Tibial nerve (tissue), 4 donors: ENCODE measurements around the gene ABLIM3. TPM values are rescaled to one million over a fixed set of nuclear protein-coding genes. Genes with fewer than 3 reads are reported as not detected.

Experiments
- DNase-seq, 2 donors: peaks; one replicate each; pipeline ENCODE4 v3.0.0-alpha.2; 2019; ENCODE audit warnings: low spot score in 2 of 2
- H3K27ac ChIP-seq, 4 donors: fragments of 200-600 bp; sonication (generic) in 3 of 4; one replicate each; pipeline ENCODE4 v1.5.1; 2017 to 2019; ENCODE audit warnings: mild to moderate bottlenecking in 1 of 4
- H3K27me3 ChIP-seq, 2 donors: fragments of 200-600 bp; sonication (generic) in 1 of 2; one replicate each; pipeline versions ENCODE4 v1.5.1 to v1.6.0; 2017 to 2019
- H3K36me3 ChIP-seq, 3 donors: fragments of 200-600 bp; sonication (generic); one replicate each; pipeline ENCODE4 v1.5.1; 2018 to 2019
- H3K4me1 ChIP-seq, 4 donors: fragments of 200-600 bp; sonication (generic) in 3 of 4; one replicate each; pipeline ENCODE4 v1.5.1; 2017 to 2019
- H3K4me3 ChIP-seq, 4 donors: fragments of 200-600 bp; sonication (generic) in 3 of 4; one replicate each; pipeline ENCODE4 v1.5.1; 2017 to 2019; ENCODE audit warnings: mild to moderate bottlenecking in 1 of 4, moderate library complexity in 1 of 4
- H3K9me3 ChIP-seq, 4 donors: fragments of 200-600 bp; sonication (generic) in 3 of 4; one replicate each; pipeline ENCODE4 v1.5.1; 2017 to 2019
- EP300 ChIP-seq, 2 donors: sonication (generic); formaldehyde crosslinking; IDR thresholded peaks; one replicate each; pipeline ENCODE4 v1.6.1; 2017; ENCODE audit warnings: antibody characterized with exemption in 2 of 2, mild to moderate bottlenecking in 1 of 2
- POLR2A ChIP-seq, 2 donors: fragments of 450-650 bp; IDR thresholded peaks; one replicate each; pipeline ENCODE4 v1.6.1; 2017; ENCODE audit warnings: antibody characterized with exemption in 2 of 2, mild to moderate bottlenecking in 2 of 2, moderate library complexity in 2 of 2
- WGBS, 2 donors: methylation state at CpG; one replicate each; pipeline ENCODE4 v1.1.5; 2018; 5-methylcytosine and 5-hydroxymethylcytosine counted together
- total RNA-seq, 4 donors: library from RNA; depleted of rRNA; stranded (reverse); fragments of >200 nt; gene quantifications; one replicate each; pipeline ENCODE4 v1.1.0, GENCODE V29; 2016
- TF ChIP-seq, protein P1 (sequence below), 5 experiments: fragments of 200-600 bp in 3 of 5; fragments of 450-650 bp in 2 of 5; sonication (generic) in 3 of 5; IDR thresholded peaks; one replicate each; pipeline ENCODE4 v1.5.1; 2016 to 2019; ENCODE audit warnings: antibody characterized with exemption in 5 of 5, mild to moderate bottlenecking in 3 of 5, moderate library complexity in 2 of 5

Gene ABLIM3
- total RNA-seq, 4 donors from 2014 or later = 50.3 to 75.3 (median 52.3) TPM

GRCh38 chr5:149297340-149298025 lies 156.2 kb downstream of the ABLIM3 start:
- 71 to 81% methylated on average over 5 of the region's 5 CpGs for WGBS, 2 donors
- H3K9me3 ChIP-seq = no peaks in the 10 kb centered on the region
- peaks cover 0 to 42% (median 2%) of the 10 kb centered on the region in 4 donors for H3K4me1 ChIP-seq
- DNase-seq = no peak
- peak overlapping the region in 1 of 4 donors; percentile 28 for H3K27ac ChIP-seq
- H3K27me3 ChIP-seq = no peaks in the 10 kb centered on the region
- H3K36me3 ChIP-seq = peaks cover 0 to 36% (median 0%) of the 10 kb centered on the region in 3 donors
- TF ChIP-seq POLR2A (IDR thresholded peaks at IDR 0.05) = no peak
- TF ChIP-seq EP300 (IDR thresholded peaks at IDR 0.05) = no peak
- TF ChIP-seq, protein P1, sequence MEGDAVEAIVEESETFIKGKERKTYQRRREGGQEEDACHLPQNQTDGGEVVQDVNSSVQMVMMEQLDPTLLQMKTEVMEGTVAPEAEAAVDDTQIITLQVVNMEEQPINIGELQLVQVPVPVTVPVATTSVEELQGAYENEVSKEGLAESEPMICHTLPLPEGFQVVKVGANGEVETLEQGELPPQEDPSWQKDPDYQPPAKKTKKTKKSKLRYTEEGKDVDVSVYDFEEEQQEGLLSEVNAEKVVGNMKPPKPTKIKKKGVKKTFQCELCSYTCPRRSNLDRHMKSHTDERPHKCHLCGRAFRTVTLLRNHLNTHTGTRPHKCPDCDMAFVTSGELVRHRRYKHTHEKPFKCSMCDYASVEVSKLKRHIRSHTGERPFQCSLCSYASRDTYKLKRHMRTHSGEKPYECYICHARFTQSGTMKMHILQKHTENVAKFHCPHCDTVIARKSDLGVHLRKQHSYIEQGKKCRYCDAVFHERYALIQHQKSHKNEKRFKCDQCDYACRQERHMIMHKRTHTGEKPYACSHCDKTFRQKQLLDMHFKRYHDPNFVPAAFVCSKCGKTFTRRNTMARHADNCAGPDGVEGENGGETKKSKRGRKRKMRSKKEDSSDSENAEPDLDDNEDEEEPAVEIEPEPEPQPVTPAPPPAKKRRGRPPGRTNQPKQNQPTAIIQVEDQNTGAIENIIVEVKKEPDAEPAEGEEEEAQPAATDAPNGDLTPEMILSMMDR (IDR thresholded peaks at IDR 0.05) = no peak
- no peak overlapping the region for H3K4me3 ChIP-seq

DNA sequence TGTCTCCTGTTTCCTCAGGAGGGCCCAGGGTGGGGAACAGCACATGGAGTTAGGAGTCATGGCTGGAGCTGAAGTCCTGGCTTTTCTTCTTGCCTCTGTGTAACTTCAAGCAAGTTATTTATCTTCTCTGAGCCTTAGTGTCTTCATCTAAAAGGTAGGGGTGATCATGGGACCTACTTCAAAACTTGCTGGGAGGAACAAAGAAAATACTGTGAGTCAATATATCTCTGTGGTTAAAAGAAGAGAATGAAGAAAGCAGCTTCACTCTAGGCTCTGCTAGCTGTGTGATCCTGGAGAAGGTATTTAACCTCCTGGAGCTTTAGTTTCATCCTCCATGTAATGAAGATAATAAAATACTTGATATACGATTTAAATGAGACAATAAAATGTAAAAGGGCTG lies 156.9 kb downstream of the ABLIM3 start:
- TF ChIP-seq, protein P1 (IDR thresholded peaks at IDR 0.05) = no peak
- TF ChIP-seq EP300 (IDR thresholded peaks at IDR 0.05) (no peak), POLR2A (IDR thresholded peaks at IDR 0.05) (no peak)
- peak overlapping the region in 1 of 4 donors; percentile 28 for H3K27ac ChIP-seq
- WGBS, 2 donors = 59 to 62% methylated on average over 1 of the region's 1 CpG
- H3K4me3 ChIP-seq = no peak overlapping the region
- no peak for DNase-seq
- peaks cover 0 to 43% (median 0%) of the 10 kb centered on the region in 3 donors for H3K36me3 ChIP-seq
- H3K9me3 ChIP-seq = no peaks in the 10 kb centered on the region
- peaks cover 0 to 42% (median 2%) of the 10 kb centered on the region in 4 donors for H3K4me1 ChIP-seq
- H3K27me3 ChIP-seq = no peaks in the 10 kb centered on the region

DNA sequence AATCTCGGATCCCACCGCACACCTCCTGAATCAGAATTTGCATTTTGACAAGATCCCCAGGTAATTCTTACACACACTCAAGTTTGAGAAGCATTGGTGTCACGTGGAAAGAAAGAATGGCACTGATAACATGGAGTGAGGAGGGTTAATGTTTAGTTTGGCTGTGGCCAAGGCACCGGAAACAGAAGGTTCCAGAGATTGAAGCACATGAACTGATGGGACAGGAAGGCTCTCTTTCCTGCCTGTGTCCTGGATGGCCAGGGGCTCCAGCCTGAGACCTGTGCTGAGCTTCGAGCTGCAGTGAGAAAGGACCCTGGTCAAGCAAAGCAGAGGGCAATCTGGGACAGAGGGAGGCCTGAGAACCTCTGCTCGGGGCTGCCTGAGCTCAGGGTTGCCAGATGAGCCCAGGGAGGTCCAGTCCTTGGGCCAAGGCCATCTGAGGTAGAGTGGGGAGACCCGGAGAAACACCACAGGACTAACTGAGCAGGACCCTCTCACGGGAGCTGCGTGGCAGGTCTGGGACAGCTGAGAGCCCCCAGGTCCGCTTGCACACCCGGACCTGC lies 157.6 kb downstream of the ABLIM3 start:
- 69% methylated on average over 5 to 11 of the region's 11 CpGs for WGBS, 2 donors
- Histone ChIP-seq H3K4me1 (peaks cover 0 to 42% (median 2%) of the 10 kb centered on the region in 4 donors), H3K9me3 (no peaks in the 10 kb centered on the region), H3K36me3 (peaks cover 0 to 50% (median 0%) of the 10 kb centered on the region in 3 donors), H3K4me3 (no peak overlapping the region), H3K27me3 (no peaks in the 10 kb centered on the region), H3K27ac (peak overlapping the region in 1 of 4 donors; percentile 64)
- DNase-seq = no peak
- TF ChIP-seq POLR2A (IDR thresholded peaks at IDR 0.05) = no peak
- TF ChIP-seq EP300 (IDR thresholded peaks at IDR 0.05) = peak in 1 of 2 donors; percentile 75

DNA sequence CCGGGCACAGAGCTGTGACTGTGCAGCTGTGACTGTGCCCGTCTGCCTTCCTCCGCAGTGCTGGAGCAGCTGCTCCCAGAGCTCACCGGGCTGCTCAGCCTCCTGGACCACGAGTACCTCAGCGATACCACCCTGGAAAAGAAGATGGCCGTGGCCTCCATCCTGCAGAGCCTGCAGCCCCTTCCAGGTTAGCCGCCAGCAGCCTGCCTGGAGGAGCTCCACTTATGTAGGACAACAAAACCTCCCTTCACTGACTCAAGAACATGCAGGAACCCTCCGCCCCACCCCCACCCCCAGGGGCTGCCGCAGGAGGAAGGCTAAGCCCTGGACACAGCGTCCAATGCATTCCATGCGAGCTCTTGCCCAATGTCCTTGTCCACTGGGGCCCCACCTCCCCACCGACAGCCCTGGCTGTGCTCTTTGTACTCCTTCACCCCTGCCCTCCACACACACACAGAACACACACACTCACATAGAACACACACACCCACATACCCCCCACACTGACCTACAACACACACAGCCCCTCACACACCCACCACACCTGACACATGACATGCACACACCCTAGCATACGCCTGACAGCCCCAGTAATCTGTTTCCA lies 158.3 kb downstream of the ABLIM3 start:
- H3K27ac ChIP-seq = peak overlapping the region in 1 of 4 donors; percentile 64
- no peak for DNase-seq
- 65 to 70% methylated on average over 12 to 13 of the region's 14 CpGs for WGBS, 2 donors
- H3K4me1 ChIP-seq = peaks cover 0 to 42% (median 2%) of the 10 kb centered on the region in 4 donors
- no peak overlapping the region for H3K4me3 ChIP-seq
- TF ChIP-seq EP300 (IDR thresholded peaks at IDR 0.05) (peak in 1 of 2 donors; percentile 31), POLR2A (IDR thresholded peaks at IDR 0.05) (no peak)
- TF ChIP-seq, protein P1 (IDR thresholded peaks at IDR 0.05) = no peak
- no peaks in the 10 kb centered on the region for H3K9me3 ChIP-seq
- peaks cover 0 to 57% (median 0%) of the 10 kb centered on the region in 3 donors for H3K36me3 ChIP-seq
- no peaks in the 10 kb centered on the region for H3K27me3 ChIP-seq

- H3K4me1 ChIP-seq = peaks cover 0 to 36% (median 2%) of the 10 kb centered on the region in 4 donors
- H3K27ac ChIP-seq = no peak overlapping the region
- H3K4me3 ChIP-seq = no peak overlapping the region
- no peak for TF ChIP-seq POLR2A (IDR thresholded peaks at IDR 0.05)
- no peaks in the 10 kb centered on the region for H3K9me3 ChIP-seq
- DNase-seq = no peak
- WGBS, 2 donors = 90 to 91% methylated on average over 6 of the region's 6 CpGs
- H3K27me3 ChIP-seq = no peaks in the 10 kb centered on the region
- peaks cover 0 to 62% (median 0%) of the 10 kb centered on the region in 3 donors for H3K36me3 ChIP-seq
Observed at GRCh38 chr5:149300441-149300840, 159.1 kb downstream of the ABLIM3 start.
